HL-60 (cell line): ENCODE measurements around the gene ZFHX3.

Experiments used
- DNase-seq, 2 experiments: peaks; one replicate each; pipeline ENCODE4 v3.0.0-alpha.2; 2010 to 2020; ENCODE audit warnings: low read depth in 1 of 2, low spot score in 1 of 2
- H3K27ac ChIP-seq: fragments of 250-450 bp; sonication (Bioruptor Pico); replicated peaks from 2 replicates; pipeline ENCODE4 v1.5.1; 2020; ENCODE audit warnings: mild to moderate bottlenecking, moderate library complexity
- H3K27me3 ChIP-seq: fragments of 250-450 bp; sonication (Bioruptor Pico); 2 replicates; pipeline ENCODE4 v1.5.1; 2021; ENCODE audit warnings: mild to moderate bottlenecking, moderate library complexity; ENCODE audit not compliant: insufficient read depth, poor library complexity, severe bottlenecking
- H3K4me3 ChIP-seq: replicated peaks from 2 replicates; pipeline ENCODE4 v1.5.1; 2011; ENCODE audit warnings: mild to moderate bottlenecking, control low read depth, low read length; ENCODE audit not compliant: insufficient read depth
- CTCF ChIP-seq: IDR thresholded peaks from one replicate; pipeline ENCODE4 v1.5.1; 2011; ENCODE audit warnings: low read length, control low read depth, inconsistent platforms; ENCODE audit not compliant: insufficient read depth
- GABPA ChIP-seq: IDR thresholded peaks from 2 replicates; pipeline ENCODE4 v1.6.1; 2012; ENCODE audit warnings: low read depth
- POLR2AphosphoS5 ChIP-seq: IDR thresholded peaks from 2 replicates; pipeline ENCODE4 v1.6.1; 2012; ENCODE audit warnings: low read depth
- REST ChIP-seq: IDR thresholded peaks from 2 replicates; pipeline ENCODE4 v1.6.1; 2012; ENCODE audit warnings: low read depth; ENCODE audit not compliant: insufficient replicate concordance
- SPI1 ChIP-seq: IDR thresholded peaks from 2 replicates; pipeline ENCODE4 v1.6.1; 2012; ENCODE audit warnings: low read depth, mild to moderate bottlenecking, borderline replicate concordance

ZFHX3 gene

GRCh38 chr16:72841506-72841905 is 206.4 kb downstream of the ZFHX3 start:
- no peak for DNase-seq
- no peak overlapping the region for H3K27ac ChIP-seq
- TF ChIP-seq GABPA (no peak), REST (no peak), CTCF (no peak), POLR2AphosphoS5 (no peak), SPI1 (no peak)
- H3K4me3 ChIP-seq: no peak overlapping the region
- H3K27me3 ChIP-seq: no peaks in the 10 kb centered on the region

- H3K27me3 ChIP-seq: no peaks in the 10 kb centered on the region
- no peak overlapping the region for H3K27ac ChIP-seq
- TF ChIP-seq REST: no peak
- peak; percentile 94 for TF ChIP-seq SPI1
- TF ChIP-seq CTCF: no peak
- DNase-seq: peak in 1 of 2 experiments; percentile 43
- no peak overlapping the region for H3K4me3 ChIP-seq
These were observed 207.1 kb downstream of the ZFHX3 start for GRCh38 chr16:72840631-72841381.

- no peak for DNase-seq
- no peak for TF ChIP-seq POLR2AphosphoS5
- no peak for TF ChIP-seq SPI1
- TF ChIP-seq CTCF: no peak
- no peak for TF ChIP-seq GABPA
- TF ChIP-seq REST: no peak
- H3K27ac ChIP-seq: no peak overlapping the region
- H3K4me3 ChIP-seq: no peak overlapping the region
- H3K27me3 ChIP-seq: no peaks in the 10 kb centered on the region
These were observed 209.0 kb downstream of the ZFHX3 start for GRCh38 chr16:72838951-72839350.
